Endodermal cell (in vitro differentiated cells): ENCODE data around the gene GPR176. TPM values are rescaled to one million over a fixed set of nuclear protein-coding genes. Genes with fewer than 3 reads are reported as not detected.

ENCODE experiments used
- DNase-seq: peaks from one replicate; pipeline ENCODE4 v3.0.0-alpha.2; 2017
- H3K27ac ChIP-seq: 2 replicates; pipeline ENCODE4 v1.5.1; 2013; ENCODE audit warnings: mild to moderate bottlenecking, low read depth, low read length, moderate library complexity
- H3K27me3 ChIP-seq: 2 replicates; pipeline ENCODE4 v1.6.1; 2013; ENCODE audit warnings: mild to moderate bottlenecking, low read length, moderate library complexity; ENCODE audit not compliant: insufficient read depth, control insufficient read depth, poor library complexity, severe bottlenecking
- H3K36me3 ChIP-seq: 2 replicates; pipeline ENCODE4 v1.7.0; 2013; ENCODE audit warnings: mild to moderate bottlenecking, low read length, moderate library complexity; ENCODE audit not compliant: control insufficient read depth, insufficient read depth
- H3K4me1 ChIP-seq: one replicate; pipeline ENCODE4 v1.7.0; 2013; ENCODE audit warnings: low read length; ENCODE audit not compliant: control insufficient read depth, insufficient read depth
- H3K4me3 ChIP-seq: 2 replicates; pipeline ENCODE4 v1.5.1; 2013; ENCODE audit warnings: mild to moderate bottlenecking, low read length, moderate library complexity
- H3K9ac ChIP-seq: 2 replicates; pipeline ENCODE4 v1.6.1; 2013; ENCODE audit warnings: mild to moderate bottlenecking, low read length, moderate library complexity; ENCODE audit not compliant: poor library complexity, severe bottlenecking; ENCODE audit errors: extremely low read depth
- H3K9me3 ChIP-seq: 2 replicates; pipeline ENCODE4 v1.6.1; 2013; ENCODE audit warnings: mild to moderate bottlenecking, low read length, moderate library complexity; ENCODE audit not compliant: control insufficient read depth
- H3K27ac Mint-ChIP-seq: 2 replicates; pipeline ENCODE4 v1.8.0; 2020; ENCODE audit warnings: mixed read lengths
- H3K27me3 Mint-ChIP-seq: 2 replicates; pipeline ENCODE4 v1.8.0; 2021; ENCODE audit warnings: mild to moderate bottlenecking, mixed read lengths; ENCODE audit not compliant: insufficient read depth
- H3K36me3 Mint-ChIP-seq: 2 replicates; pipeline ENCODE4 v1.8.0; 2020; ENCODE audit warnings: low read depth, mixed read lengths
- H3K4me1 Mint-ChIP-seq: 2 replicates; pipeline ENCODE4 v1.8.0; 2020; ENCODE audit warnings: mixed read lengths
- H3K4me3 Mint-ChIP-seq: 2 replicates; pipeline ENCODE4 v1.8.0; 2020; ENCODE audit warnings: mild to moderate bottlenecking, moderate library complexity, mixed read lengths
- H3K9me3 Mint-ChIP-seq: 2 replicates; pipeline ENCODE4 v1.8.0; 2020; ENCODE audit warnings: mild to moderate bottlenecking, mixed read lengths
- WGBS, 2 experiments: methylation state at CpG; one replicate each; pipeline versions ENCODE4 v1.1.5 to v1.1.7; 2013; ENCODE audit warnings: missing lambda C conversion rate in 2 of 2, mixed read lengths in 1 of 2; ENCODE audit not compliant: insufficient coverage in 1 of 2, insufficient read length in 1 of 2; 5-methylcytosine and 5-hydroxymethylcytosine counted together
- total RNA-seq, 2 donors: library from RNA; stranded (reverse); fragmentation: NEBNext Ultra II Directional in 1 of 2; extraction: Animal tissue kit (Norgen Biotek cat#: 25700) in 1 of 2; gene quantifications; 2 replicates in 1 of 2; 3 replicates in 1 of 2; pipeline ENCODE4 v1.2.1, GENCODE V29; 2021
- TF ChIP-seq, protein P1 (sequence below): fragments of 200-600 bp; sonication (generic); conservative IDR thresholded peaks from 2 replicates; pipeline ENCODE4 v1.5.0; 2021; ENCODE audit warnings: antibody characterized with exemption, mild to moderate bottlenecking

GPR176 gene
- total RNA-seq, 2 donors from 2014 or later = 26.0 to 31.1 TPM

DNA sequence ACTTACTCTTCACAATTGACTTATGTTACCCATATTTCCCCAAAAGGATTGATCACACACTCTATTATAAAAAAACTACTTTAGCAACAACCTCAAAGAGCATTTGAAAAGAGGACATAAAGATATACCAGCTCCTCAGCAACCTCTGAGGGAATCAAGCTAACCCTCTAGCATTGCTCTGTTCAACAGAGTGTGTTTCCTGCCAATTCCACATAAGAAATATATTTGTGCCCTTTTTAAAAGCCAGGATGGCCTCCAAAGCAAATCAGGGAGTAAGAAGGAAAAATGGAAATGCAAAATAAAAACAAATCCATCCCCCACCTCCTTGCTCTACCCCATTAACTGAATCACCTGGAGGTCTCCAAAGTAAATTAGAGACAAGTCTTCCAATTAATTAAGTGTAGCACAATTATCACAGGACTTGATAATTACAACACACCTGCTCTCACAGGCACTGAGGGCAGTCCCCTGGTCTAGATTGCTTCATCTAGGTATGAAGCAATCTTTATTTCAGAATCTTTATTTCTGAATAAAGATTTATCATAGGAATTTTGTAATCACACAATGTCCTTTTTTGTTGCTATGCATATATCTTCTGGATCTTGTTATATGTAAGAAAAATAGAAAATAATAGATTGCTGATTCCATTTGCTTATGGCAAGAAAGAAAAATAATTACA is 34.8 kb downstream of the GPR176 start:
- TF ChIP-seq, protein P1, sequence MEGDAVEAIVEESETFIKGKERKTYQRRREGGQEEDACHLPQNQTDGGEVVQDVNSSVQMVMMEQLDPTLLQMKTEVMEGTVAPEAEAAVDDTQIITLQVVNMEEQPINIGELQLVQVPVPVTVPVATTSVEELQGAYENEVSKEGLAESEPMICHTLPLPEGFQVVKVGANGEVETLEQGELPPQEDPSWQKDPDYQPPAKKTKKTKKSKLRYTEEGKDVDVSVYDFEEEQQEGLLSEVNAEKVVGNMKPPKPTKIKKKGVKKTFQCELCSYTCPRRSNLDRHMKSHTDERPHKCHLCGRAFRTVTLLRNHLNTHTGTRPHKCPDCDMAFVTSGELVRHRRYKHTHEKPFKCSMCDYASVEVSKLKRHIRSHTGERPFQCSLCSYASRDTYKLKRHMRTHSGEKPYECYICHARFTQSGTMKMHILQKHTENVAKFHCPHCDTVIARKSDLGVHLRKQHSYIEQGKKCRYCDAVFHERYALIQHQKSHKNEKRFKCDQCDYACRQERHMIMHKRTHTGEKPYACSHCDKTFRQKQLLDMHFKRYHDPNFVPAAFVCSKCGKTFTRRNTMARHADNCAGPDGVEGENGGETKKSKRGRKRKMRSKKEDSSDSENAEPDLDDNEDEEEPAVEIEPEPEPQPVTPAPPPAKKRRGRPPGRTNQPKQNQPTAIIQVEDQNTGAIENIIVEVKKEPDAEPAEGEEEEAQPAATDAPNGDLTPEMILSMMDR = no peak
- Mint-ChIP-seq H3K4me3 (no peak overlapping the region), H3K36me3 (no peaks in the 10 kb centered on the region), H3K9me3 (no peaks in the 10 kb centered on the region), H3K27me3 (no peaks in the 10 kb centered on the region), H3K4me1 (peaks cover 57% of the 10 kb centered on the region), H3K27ac (no peak overlapping the region)
- DNase-seq = no peak
- Histone ChIP-seq H3K36me3 (no peaks in the 10 kb centered on the region), H3K4me1 (peaks cover 11% of the 10 kb centered on the region), H3K4me3 (no peak overlapping the region), H3K27ac (no peak overlapping the region), H3K9me3 (no peaks in the 10 kb centered on the region), H3K27me3 (no peaks in the 10 kb centered on the region), H3K9ac (no peak overlapping the region)

DNA sequence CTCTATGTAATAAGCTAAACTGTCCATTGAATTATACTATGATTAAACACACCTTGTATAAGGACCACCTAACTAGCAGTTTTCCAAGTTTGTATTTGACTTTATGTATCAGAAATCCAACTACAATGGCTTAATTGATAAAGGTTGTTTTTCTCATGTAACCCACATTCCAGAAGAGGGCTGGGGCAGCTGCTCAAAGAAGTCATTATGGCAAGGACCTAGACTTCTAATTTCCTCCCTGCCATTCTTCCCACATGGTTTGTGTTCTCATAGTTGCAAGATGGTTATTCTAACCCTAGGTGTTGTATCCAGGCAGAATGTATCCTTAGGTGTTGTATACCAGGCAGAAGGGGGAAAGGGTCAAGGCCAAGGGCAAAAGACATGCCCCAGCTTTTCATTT is 35.7 kb downstream of the GPR176 start:
- H3K9me3 ChIP-seq = no peaks in the 10 kb centered on the region
- no peaks in the 10 kb centered on the region for H3K36me3 ChIP-seq
- Mint-ChIP-seq H3K36me3 (no peaks in the 10 kb centered on the region), H3K9me3 (no peaks in the 10 kb centered on the region), H3K4me3 (no peak overlapping the region), H3K27ac (peak overlapping the region; percentile 29), H3K27me3 (no peaks in the 10 kb centered on the region), H3K4me1 (peaks cover 51% of the 10 kb centered on the region)
- peaks cover 11% of the 10 kb centered on the region for H3K4me1 ChIP-seq
- no peak overlapping the region for H3K27ac ChIP-seq
- H3K4me3 ChIP-seq = no peak overlapping the region
- TF ChIP-seq, protein P1 = no peak
- DNase-seq = no peak
- no peak overlapping the region for H3K9ac ChIP-seq
- no peaks in the 10 kb centered on the region for H3K27me3 ChIP-seq

DNA sequence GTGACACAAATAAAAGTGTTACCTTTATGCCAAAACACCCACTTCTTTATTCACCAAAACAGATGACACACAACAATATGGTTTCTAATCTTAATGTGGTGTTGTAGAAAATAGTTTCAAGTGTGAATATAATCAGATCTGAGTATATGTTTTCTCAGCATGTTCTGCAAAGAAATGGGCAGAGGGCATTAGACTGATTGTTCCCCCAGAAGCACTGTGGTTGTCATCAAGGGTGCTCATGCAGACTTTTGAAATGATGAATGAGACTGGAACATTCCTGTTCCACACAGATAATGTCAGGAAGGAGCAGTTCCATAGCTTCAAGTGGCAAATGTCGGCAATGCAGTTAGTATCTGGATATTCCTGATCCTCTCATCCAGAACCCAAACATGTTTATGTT is 37.5 kb downstream of the GPR176 start:
- H3K27ac ChIP-seq = no peak overlapping the region
- H3K9ac ChIP-seq = no peak overlapping the region
- no peaks in the 10 kb centered on the region for H3K9me3 Mint-ChIP-seq
- H3K27ac Mint-ChIP-seq = no peak overlapping the region
- no peak overlapping the region for H3K4me3 ChIP-seq
- no peak for DNase-seq
- peaks cover 11% of the 10 kb centered on the region for H3K4me1 ChIP-seq
- TF ChIP-seq, protein P1 = no peak
- peaks cover 34% of the 10 kb centered on the region for H3K4me1 Mint-ChIP-seq
- no peaks in the 10 kb centered on the region for H3K9me3 ChIP-seq
- no peaks in the 10 kb centered on the region for H3K27me3 ChIP-seq
- WGBS, 2 experiments = 92 to 100% methylated on average over 1 of the region's 1 CpG
- H3K4me3 Mint-ChIP-seq = no peak overlapping the region
- peaks cover 1% of the 10 kb centered on the region for H3K36me3 Mint-ChIP-seq
- H3K36me3 ChIP-seq = no peaks in the 10 kb centered on the region
- H3K27me3 Mint-ChIP-seq = no peaks in the 10 kb centered on the region
